BLaER1 treated with 17β-estradiol and CSF1 and Interleukin-3, amounts not matched to agents 10 nM and 100 nM (cell line): ENCODE measurements around the gene SEMA4D.
"Not testable (repeated sequence)": the region's sequence is repeated elsewhere in the genome, so short reads cannot be mapped to it uniquely, and the experiment has no call there.

ENCODE experiments used
- H3K27ac ChIP-seq, 11 experiments: shearing (Covaris generic); formaldehyde crosslinking; 2 replicates each; pipeline ENCODE4 v1.8.1; 2022
- H3K27me3 ChIP-seq, 11 experiments: shearing (Covaris generic); formaldehyde crosslinking; 2 replicates each; pipeline ENCODE4 v1.8.1; 2022
- H3K36me3 ChIP-seq, 11 experiments: shearing (Covaris generic); formaldehyde crosslinking; 2 replicates each; pipeline ENCODE4 v1.8.1; 2022
- H3K4me1 ChIP-seq, 10 experiments: shearing (Covaris generic); formaldehyde crosslinking; 2 replicates each; pipeline ENCODE4 v1.8.1; 2022
- H3K4me2 ChIP-seq, 11 experiments: shearing (Covaris generic); formaldehyde crosslinking; 2 replicates each; pipeline ENCODE4 v1.8.1; 2022
- H3K4me3 ChIP-seq, 10 experiments: shearing (Covaris generic); formaldehyde crosslinking; 2 replicates each; pipeline ENCODE4 v1.8.1; 2022
- H3K9ac ChIP-seq, 11 experiments: shearing (Covaris generic); formaldehyde crosslinking; 2 replicates each; pipeline ENCODE4 v1.8.1; 2022
- H3K9me3 ChIP-seq, 11 experiments: shearing (Covaris generic); formaldehyde crosslinking; replicated peaks in 1 of 11; 2 replicates each; pipeline ENCODE4 v1.8.1; 2022
- H4K20me1 ChIP-seq, 11 experiments: shearing (Covaris generic); formaldehyde crosslinking; 2 replicates each; pipeline ENCODE4 v1.8.1; 2022
- Cebpa-rat ChIP-seq, 11 experiments: shearing (Covaris generic); IDR thresholded peaks; 2 replicates each; pipeline ENCODE4 v1.8.1; 2022

The SEMA4D gene

DNA sequence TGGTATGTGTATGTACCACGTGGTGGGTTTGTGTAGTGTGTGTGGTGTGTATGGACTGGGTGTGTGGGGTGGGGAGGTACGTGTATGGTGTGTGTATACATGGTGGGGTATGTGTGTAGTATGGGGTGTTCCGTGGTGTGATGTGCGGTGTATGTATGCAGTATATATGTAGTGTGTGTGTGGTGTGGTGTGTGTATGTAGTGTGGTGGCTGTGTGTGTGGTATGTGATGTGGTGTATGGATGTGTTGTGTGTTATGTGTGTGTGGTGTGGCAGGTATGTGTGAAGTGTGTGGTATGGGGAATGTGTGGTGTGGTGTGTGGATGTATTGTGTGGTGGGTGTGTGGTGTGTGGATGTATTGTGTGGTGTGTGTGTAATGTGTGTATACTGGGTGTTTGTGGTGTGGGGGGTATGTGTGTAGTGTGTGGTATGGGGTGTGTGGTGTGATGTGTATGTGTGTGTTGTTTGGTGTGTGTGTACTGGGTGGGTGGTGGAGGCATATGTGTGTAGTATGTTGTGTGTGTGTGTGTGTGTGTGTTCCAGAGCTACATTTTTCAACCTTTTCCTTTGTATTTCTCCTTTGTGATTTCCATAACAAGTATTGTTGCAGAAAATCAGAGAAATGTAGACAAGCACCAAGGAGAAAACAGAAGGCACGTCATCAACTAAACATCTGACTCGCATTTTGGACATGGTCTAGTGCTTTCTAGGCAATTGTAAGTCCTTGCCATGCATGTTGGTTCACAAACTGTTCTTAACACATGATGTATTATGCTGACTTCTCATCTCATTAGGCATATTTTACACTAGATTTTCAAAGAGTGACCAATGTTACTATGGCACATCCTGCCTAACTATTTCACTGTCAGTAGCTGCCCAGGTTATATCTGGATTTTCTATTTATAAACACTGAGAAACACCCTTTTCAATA, 13.2 kb downstream of the SEMA4D start:
- H3K4me3 ChIP-seq = peak overlapping the region in 7 of 10 experiments; percentile 8 to 67 (median 44); a peak in 11 of 20 replicates
- peak overlapping the region in 4 of 11 experiments; percentile 0 to 32 (median 14); a peak in 3 of 22 replicates for H3K27ac ChIP-seq
- H3K27me3 ChIP-seq = no peaks in the 10 kb centered on the region
- peaks cover 0 to 31% (median 6%) of the 10 kb centered on the region in 11 experiments; a peak in 7 of 22 replicates for H4K20me1 ChIP-seq
- peaks cover 9 to 44% (median 18%) of the 10 kb centered on the region in 11 experiments; a peak in 21 of 22 replicates for H3K9me3 ChIP-seq
- no peak for TF ChIP-seq Cebpa-rat (IDR thresholded peaks at IDR 0.05)
- H3K36me3 ChIP-seq = peaks cover 0 to 47% (median 13%) of the 10 kb centered on the region in 11 experiments; a peak in 15 of 22 replicates
- H3K4me1 ChIP-seq = peaks cover 37 to 54% (median 46%) of the 10 kb centered on the region in 10 experiments
- peak overlapping the region in 4 of 11 experiments; percentile 19 to 52 (median 44); a peak in 3 of 22 replicates for H3K9ac ChIP-seq
- H3K4me2 ChIP-seq = peak overlapping the region; percentile 72 to 95 (median 89)

DNA sequence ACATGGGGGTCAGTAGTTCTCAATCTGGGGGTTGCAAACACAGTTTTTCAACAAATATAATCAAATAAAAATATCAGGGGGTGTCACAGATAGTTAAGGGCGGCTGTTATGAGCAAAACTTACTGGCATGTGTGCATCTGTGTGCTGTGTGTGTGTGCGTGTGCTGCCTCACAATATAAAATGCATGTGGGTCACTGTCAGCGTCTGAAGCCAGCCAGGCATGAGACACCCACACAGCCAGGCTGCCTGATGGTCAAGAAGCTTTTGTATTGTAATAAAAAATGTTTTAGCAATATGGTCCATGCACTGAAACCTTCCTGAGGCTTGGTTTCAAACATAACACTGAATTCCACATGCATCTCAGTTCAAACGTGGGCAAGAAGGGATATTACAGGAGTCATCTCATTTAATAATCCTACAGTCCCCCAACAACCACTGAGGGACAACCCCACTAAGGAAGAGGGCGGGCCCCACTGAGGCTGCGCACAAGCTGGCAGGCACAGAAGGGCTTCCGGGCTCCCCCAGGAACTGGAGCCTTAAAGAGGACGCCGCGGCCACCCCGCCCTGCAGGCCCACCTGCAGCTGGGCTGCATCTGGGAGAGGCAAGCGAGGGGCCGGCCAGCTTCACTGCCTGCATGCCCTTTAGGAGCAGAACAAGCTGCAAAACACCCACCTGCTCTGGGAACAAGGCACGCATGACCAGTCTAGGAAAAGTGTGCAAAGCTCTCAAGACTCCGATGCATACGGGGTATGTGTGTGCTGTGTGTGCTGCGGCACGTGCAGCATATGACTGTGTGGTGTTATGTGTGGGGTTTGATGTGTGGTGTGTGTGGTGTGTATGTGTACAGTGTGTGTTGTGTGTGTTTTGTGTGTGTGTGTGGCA, 14.1 kb downstream of the SEMA4D start:
- H3K4me3 ChIP-seq = peak overlapping the region in 8 of 10 experiments; percentile 8 to 67 (median 42); a peak in 13 of 20 replicates
- peaks cover 14 to 44% (median 20%) of the 10 kb centered on the region in 11 experiments for H3K9me3 ChIP-seq
- H3K4me2 ChIP-seq = peak overlapping the region; percentile 72 to 95 (median 89)
- peaks cover 0 to 31% (median 6%) of the 10 kb centered on the region in 11 experiments; a peak in 7 of 22 replicates for H4K20me1 ChIP-seq
- peaks cover 40 to 61% (median 52%) of the 10 kb centered on the region in 10 experiments for H3K4me1 ChIP-seq
- peaks cover 0 to 47% (median 14%) of the 10 kb centered on the region in 11 experiments; a peak in 16 of 22 replicates for H3K36me3 ChIP-seq
- H3K27me3 ChIP-seq = no peaks in the 10 kb centered on the region
- H3K9ac ChIP-seq = peak overlapping the region in 7 of 11 experiments; percentile 12 to 52 (median 29); a peak in 9 of 22 replicates
- peak overlapping the region in 6 of 11 experiments; percentile 0 to 32 (median 6); a peak in 5 of 22 replicates for H3K27ac ChIP-seq
- TF ChIP-seq Cebpa-rat (IDR thresholded peaks at IDR 0.05) = no peak

DNA sequence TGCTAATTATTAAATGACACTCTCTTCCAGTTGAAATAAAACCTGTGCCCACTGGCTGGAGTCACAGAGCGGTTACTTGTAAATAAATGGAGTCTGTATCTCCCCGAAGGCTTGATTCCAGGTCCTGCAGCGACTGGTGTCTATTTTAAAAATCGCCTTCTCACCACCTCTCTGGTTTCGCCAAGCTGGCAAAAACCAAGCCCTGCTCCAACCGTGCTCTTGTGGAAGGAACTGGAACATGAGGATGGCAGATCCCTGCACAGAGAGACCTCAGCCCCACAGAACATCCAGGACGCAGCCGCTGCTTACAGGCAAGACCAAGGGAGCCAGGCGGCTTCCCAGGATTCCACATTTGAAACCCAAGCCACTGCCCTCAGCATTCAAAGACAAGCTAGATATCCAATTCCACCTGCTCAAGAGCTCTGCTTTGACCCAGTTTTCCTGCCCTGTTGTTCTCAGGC, 15.0 kb downstream of the SEMA4D start:
- no peak for TF ChIP-seq Cebpa-rat (IDR thresholded peaks at IDR 0.05)
- Histone ChIP-seq H3K27me3 (no peaks in the 10 kb centered on the region), H3K9me3 (peaks cover 15 to 36% (median 20%) of the 10 kb centered on the region in 11 experiments), H3K9ac (peak overlapping the region in 1 of 11 experiments; percentile 14; a peak in 2 of 22 replicates), H3K27ac (peak overlapping the region in 3 of 11 experiments; percentile 0 to 29 (median 26); a peak in 3 of 22 replicates), H4K20me1 (peaks cover 0 to 35% (median 6%) of the 10 kb centered on the region in 11 experiments; a peak in 9 of 22 replicates), H3K4me3 (no peak overlapping the region), H3K36me3 (peaks cover 0 to 40% (median 14%) of the 10 kb centered on the region in 11 experiments; a peak in 15 of 22 replicates), H3K4me1 (peaks cover 48 to 70% (median 60%) of the 10 kb centered on the region in 10 experiments), H3K4me2 (peak overlapping the region; percentile 8 to 95 (median 88); a peak in 19 of 22 replicates)

DNA sequence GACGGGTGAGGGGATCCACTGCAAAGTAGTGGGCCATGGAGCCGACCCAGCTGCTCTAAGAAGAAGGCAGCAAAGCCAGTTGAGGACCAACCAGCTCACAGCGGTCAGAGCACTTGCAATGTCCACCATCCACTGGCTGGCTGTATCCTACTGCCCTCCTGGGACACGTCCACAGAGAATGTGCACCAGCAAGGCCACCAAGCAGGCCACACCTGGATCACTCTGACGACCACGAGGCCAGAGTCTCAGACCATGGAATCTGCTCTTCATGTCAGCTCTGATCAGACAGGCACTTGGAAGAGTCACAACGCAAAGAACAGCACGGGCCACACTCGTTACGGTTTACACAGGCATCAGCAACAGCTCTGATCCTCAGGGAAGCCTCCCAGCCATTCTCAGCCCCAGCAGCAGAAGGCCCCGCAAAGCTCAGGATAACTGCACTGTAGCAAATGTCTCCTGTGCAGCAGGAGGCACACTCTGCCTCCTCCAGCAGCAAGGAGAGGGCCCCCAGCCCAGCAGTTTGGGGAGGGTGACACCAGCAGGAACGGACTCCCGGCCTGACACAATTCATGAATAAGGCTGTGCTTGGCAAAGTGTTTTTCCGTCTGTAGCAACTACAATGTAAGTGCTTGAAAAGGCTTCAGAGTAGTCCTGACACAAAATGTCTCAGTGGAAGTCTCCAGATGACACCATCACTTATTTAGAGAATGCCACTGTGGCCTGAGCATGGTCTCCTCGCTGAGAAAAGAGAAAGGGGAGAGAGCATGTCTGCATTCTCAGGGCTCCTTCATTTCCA, 15.7 kb downstream of the SEMA4D start:
- Histone ChIP-seq H3K4me3 (no peak overlapping the region), H3K4me1 (peaks cover 53 to 75% (median 67%) of the 10 kb centered on the region in 10 experiments), H3K36me3 (peaks cover 0 to 37% (median 14%) of the 10 kb centered on the region in 11 experiments; a peak in 15 of 22 replicates), H3K4me2 (peak overlapping the region; percentile 5 to 95 (median 88); a peak in 17 of 22 replicates), H3K9me3 (peaks cover 15 to 33% (median 20%) of the 10 kb centered on the region in 11 experiments), H4K20me1 (peaks cover 0 to 39% (median 10%) of the 10 kb centered on the region in 11 experiments; a peak in 9 of 22 replicates), H3K27me3 (no peaks in the 10 kb centered on the region), H3K27ac (peak overlapping the region in 3 of 11 experiments; percentile 21 to 32 (median 29); a peak in 5 of 22 replicates), H3K9ac (peak overlapping the region in 1 of 11 experiments; percentile 24; a peak in 1 of 22 replicates)
- TF ChIP-seq Cebpa-rat (IDR thresholded peaks at IDR 0.05) = no peak

DNA sequence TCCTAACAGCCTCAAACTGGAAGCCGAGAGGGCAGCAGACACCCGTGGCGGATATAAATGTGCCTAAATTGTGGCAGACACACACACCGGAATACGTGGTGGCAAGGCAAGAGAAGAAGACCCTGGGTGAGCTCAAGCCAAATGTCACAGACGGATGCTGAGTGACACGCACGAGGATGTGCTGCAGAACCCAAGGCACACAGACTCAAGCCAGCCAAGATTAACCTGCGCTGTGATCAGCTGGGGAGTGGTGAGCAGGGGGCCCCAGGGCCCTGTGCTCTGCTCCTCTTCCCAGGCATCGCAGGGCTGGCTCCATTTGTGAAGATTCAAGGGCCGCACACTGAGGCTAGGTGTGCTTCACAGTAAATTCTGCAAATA, 16.4 kb downstream of the SEMA4D start:
- Histone ChIP-seq H3K9me3 (peaks cover 11 to 29% (median 16%) of the 10 kb centered on the region in 11 experiments), H3K9ac (peak overlapping the region in 1 of 11 experiments; percentile 24; a peak in 2 of 22 replicates), H3K27me3 (no peaks in the 10 kb centered on the region), H3K27ac (peak overlapping the region in 4 of 11 experiments; percentile 8 to 32 (median 25); a peak in 5 of 22 replicates), H3K4me1 (peaks cover 53 to 80% (median 74%) of the 10 kb centered on the region in 10 experiments), H3K4me2 (peak overlapping the region in 9 of 11 experiments; percentile 5 to 95 (median 88); a peak in 14 of 22 replicates), H3K4me3 (no peak overlapping the region), H3K36me3 (peaks cover 0 to 37% (median 14%) of the 10 kb centered on the region in 11 experiments; a peak in 15 of 22 replicates), H4K20me1 (peaks cover 0 to 46% (median 13%) of the 10 kb centered on the region in 11 experiments; a peak in 9 of 22 replicates)
- TF ChIP-seq Cebpa-rat (IDR thresholded peaks at IDR 0.05) = no peak

DNA sequence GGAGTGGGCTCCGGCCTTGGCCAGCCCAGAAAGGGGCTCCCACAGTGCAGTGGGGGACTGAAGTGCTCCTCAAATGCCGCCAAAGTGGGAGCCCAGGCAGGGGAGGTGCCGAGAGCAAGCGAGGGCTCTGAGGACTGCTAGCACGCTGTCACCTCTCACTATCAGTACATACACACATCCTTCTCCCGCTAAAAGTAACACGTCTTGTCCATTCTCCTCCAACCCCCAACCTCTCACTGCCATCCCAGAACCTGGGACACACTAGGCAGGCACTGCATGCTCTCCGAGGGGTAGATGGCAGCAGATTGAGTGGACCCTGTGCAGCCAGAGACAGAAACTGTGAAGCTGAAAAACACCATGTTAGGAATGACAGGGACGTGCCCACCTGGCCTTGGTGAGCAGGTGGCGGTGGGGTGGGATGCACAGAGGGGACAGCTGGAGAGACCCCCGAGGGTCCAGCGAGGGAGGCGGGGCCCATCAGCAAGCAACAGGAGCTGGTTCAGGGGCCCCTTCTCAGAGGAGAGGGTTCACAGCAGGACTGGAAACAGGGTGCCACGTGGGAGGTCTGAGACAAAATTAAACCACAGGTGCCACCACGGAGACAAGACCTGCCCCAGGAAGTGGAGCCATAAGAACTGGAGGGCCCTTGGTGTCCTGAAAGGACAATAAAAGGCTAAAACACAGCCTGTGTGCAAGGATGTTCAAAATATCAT, 16.9 kb downstream of the SEMA4D start:
- Histone ChIP-seq H3K27me3 (no peaks in the 10 kb centered on the region), H3K4me3 (no peak overlapping the region), H3K4me1 (peaks cover 56 to 85% (median 78%) of the 10 kb centered on the region in 10 experiments), H3K36me3 (peaks cover 0 to 40% (median 14%) of the 10 kb centered on the region in 11 experiments; a peak in 15 of 22 replicates), H3K9me3 (peaks cover 6 to 24% (median 11%) of the 10 kb centered on the region in 11 experiments; a peak in 19 of 22 replicates), H4K20me1 (peaks cover 0 to 50% (median 13%) of the 10 kb centered on the region in 11 experiments; a peak in 9 of 22 replicates), H3K27ac (peak overlapping the region in 5 of 11 experiments; percentile 4 to 29 (median 23); a peak in 6 of 22 replicates), H3K9ac (peak overlapping the region in 1 of 11 experiments; percentile 24; a peak in 1 of 22 replicates), H3K4me2 (peak overlapping the region in 8 of 11 experiments; percentile 5 to 94 (median 82); a peak in 14 of 22 replicates)
- TF ChIP-seq Cebpa-rat (IDR thresholded peaks at IDR 0.05) = no peak

DNA sequence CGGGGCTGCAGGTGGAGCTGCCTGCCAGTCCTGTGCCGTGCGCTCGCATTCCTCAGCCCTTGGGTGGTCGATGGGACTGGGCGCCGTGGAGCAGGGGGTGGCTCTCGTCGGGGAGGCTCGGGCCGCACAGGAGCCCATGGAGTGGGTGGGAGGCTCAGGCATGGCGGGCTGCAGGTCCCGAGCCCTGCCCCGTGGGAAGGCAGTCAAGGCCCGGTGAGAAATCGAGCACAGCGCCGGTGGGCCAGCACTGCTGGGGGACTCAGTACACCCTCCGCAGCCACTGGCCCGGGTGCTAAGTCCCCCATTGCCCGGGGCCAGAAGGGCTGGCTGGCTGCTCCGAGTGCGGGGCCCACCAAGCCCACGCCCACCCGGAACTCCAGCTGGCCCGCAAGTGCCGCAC, 17.5 kb downstream of the SEMA4D start:
- H3K4me3 ChIP-seq, H3K9ac ChIP-seq, H3K27me3 ChIP-seq, H3K4me2 ChIP-seq: not testable (repeated sequence)
- peaks cover 0 to 54% (median 13%) of the 10 kb centered on the region in 11 experiments; a peak in 9 of 22 replicates for H4K20me1 ChIP-seq
- peak overlapping the region in 1 of 11 experiments; percentile 29; a peak in 2 of 22 replicates for H3K27ac ChIP-seq
- H3K4me1 ChIP-seq = peaks cover 56 to 88% (median 83%) of the 10 kb centered on the region in 10 experiments
- H3K36me3 ChIP-seq = peaks cover 0 to 46% (median 14%) of the 10 kb centered on the region in 11 experiments; a peak in 15 of 22 replicates
- H3K9me3 ChIP-seq = peaks cover 3 to 20% (median 8%) of the 10 kb centered on the region in 11 experiments; a peak in 14 of 22 replicates

DNA sequence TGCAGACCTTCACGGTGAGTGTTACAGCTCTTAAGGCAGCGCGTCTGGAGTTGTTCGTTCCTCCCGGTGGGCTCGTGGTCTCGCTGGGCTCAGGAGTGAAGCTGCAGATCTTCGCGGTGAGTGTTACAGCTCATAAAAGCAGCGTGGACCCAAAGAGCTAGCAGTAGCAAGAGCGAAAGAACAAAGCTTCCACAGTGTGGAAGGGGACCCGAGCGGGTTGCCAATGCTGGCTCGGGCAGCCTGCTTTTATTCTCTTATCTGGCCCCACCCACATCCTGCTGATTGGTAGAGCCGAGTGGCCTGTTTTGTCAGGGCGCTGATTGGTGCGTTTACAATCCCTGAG, 18.3 kb downstream of the SEMA4D start:
- H3K27me3 ChIP-seq, H3K9ac ChIP-seq, H3K4me3 ChIP-seq: not testable (repeated sequence)
- Histone ChIP-seq H3K27ac (peak overlapping the region in 4 of 11 experiments; percentile 48 to 68 (median 59); a peak in 4 of 22 replicates), H3K9me3 (peaks cover 3 to 20% (median 8%) of the 10 kb centered on the region in 11 experiments; a peak in 14 of 22 replicates), H4K20me1 (peaks cover 0 to 61% (median 13%) of the 10 kb centered on the region in 11 experiments; a peak in 9 of 22 replicates), H3K4me1 (peaks cover 50 to 88% (median 83%) of the 10 kb centered on the region in 10 experiments), H3K4me2 (0 out of 22 replicates have a peak overlapping the region, but pooled peaks of 1 of the 11 experiments have one; percentile 92), H3K36me3 (peaks cover 0 to 54% (median 14%) of the 10 kb centered on the region in 11 experiments; a peak in 16 of 22 replicates)
